ENCODE measurements around the gene NRG2. TPM values are rescaled to one million over a fixed set of nuclear protein-coding genes. Genes with fewer than 3 reads are reported as not detected.

NRG2 gene
- total RNA-seq, 2 experiments from 2014 or later = 0.10 to 0.14 TPM

DNA sequence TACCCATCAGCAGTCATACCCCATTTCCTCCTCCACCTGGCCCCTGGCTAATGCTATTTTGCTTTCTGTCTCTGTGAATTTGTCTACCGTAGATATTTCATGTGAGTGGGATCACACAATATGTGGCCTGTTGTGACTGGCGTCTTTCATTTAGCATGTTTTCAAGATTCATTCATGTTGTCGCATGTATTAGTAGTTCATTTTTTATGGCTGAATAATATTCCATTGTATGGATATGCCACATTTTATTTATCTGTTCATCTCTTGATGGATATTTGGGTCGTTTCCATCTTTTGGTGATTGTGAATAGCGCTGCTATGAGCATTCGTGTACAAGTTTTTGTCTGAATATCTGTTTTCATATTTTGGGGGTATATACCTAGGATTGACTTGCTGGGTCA, 213.6 kb downstream of the NRG2 start:
- no peak overlapping the region for H3K4me3 Mint-ChIP-seq
- no peaks in the 10 kb centered on the region for H3K9me3 Mint-ChIP-seq
- no peaks in the 10 kb centered on the region for H3K36me3 Mint-ChIP-seq
- no peaks in the 10 kb centered on the region for H3K4me1 Mint-ChIP-seq
- DNase-seq = no peak
- H3K27ac Mint-ChIP-seq = no peak overlapping the region
- no peaks in the 10 kb centered on the region for H3K27me3 Mint-ChIP-seq

DNA sequence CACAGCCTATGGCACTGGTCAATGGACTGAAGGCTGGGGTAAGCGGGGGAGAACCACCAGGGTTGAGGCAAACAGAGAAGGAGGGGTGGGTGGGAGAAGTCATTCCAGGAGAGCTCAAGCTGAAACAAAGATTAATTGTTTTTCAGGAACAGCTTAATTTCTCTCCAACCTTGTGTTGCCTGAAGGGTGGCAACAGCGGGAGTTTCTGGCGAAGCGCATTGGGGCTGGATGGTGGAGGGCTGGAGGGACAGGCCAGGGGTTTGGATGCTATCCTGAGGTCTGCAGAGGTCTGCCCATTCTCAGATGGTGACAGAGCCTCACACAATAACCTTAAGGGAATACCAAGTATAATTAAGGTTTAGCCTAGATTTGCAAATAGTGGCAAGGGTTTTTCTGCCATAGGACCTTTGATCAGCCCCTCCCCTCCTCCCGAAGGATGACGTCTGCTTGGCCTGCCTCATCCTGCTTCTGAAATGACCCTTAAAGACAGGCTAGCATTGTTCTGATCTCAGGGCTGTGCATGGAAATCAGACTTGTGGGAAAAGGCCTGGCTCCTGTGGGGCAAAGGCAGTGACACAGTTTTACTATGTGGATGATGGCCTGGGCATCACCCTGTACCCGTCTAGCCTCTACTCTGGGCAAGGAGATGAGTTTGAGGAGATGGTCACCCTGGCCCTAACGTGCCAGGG, 214.7 kb downstream of the NRG2 start:
- no peaks in the 10 kb centered on the region for H3K27me3 Mint-ChIP-seq
- no peak overlapping the region for H3K27ac Mint-ChIP-seq
- no peaks in the 10 kb centered on the region for H3K4me1 Mint-ChIP-seq
- DNase-seq = no peak
- no peaks in the 10 kb centered on the region for H3K36me3 Mint-ChIP-seq
- no peaks in the 10 kb centered on the region for H3K9me3 Mint-ChIP-seq
- no peak overlapping the region for H3K4me3 Mint-ChIP-seq

DNA sequence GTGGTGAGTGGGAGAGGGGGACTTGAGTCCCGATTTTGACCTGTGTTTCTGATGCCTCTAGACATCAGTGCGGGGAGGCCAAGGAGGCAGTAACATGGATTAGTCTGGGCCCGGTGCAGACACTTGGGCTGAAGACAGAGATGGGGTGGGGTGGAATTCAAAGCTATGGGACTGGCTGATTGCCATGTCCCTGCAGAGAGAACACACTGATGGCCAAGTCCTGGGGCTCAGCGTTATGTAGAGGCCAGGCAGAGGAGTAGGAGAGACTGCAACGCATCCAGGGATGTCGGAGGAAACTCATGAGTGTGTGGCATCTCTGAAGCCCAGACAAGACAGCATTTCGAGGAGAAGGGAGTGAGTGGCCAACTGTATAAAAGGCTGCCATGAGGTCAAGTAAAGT, 217.4 kb downstream of the NRG2 start:
- Mint-ChIP-seq H3K4me3 (no peak overlapping the region), H3K36me3 (no peaks in the 10 kb centered on the region), H3K9me3 (no peaks in the 10 kb centered on the region), H3K27me3 (no peaks in the 10 kb centered on the region), H3K4me1 (no peaks in the 10 kb centered on the region), H3K27ac (no peak overlapping the region)
- no peak for DNase-seq

DNA sequence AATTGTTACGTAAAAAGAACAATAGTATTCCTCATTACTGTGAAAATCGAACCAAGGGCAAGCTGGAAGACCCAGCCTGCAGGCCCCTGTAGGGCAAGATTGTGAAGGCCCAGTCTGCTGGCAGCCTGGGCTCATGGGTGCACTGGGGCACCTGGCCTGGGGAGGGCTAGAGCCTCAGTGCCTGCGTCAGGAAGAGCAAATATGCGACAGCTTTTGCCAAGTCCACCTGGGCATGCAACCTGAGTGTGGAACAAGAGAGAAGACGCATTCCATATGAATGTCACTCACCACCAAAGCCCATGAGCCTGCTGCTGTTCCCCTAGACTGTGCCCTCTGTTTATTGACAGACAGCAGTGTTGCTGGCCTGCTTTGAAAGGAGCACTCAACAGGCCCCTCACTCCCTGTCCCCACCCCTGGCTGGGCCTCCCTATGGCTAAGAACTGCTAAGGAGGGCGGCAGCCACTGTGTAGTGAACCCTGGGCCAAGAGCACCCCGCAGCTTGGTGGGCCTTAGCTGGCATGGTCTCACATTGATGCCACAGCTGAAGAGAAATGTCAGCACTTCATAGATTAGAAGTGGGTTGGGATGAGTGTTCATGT, 219.2 kb downstream of the NRG2 start:
- peaks cover 5% of the 10 kb centered on the region for H3K9me3 Mint-ChIP-seq

DNA sequence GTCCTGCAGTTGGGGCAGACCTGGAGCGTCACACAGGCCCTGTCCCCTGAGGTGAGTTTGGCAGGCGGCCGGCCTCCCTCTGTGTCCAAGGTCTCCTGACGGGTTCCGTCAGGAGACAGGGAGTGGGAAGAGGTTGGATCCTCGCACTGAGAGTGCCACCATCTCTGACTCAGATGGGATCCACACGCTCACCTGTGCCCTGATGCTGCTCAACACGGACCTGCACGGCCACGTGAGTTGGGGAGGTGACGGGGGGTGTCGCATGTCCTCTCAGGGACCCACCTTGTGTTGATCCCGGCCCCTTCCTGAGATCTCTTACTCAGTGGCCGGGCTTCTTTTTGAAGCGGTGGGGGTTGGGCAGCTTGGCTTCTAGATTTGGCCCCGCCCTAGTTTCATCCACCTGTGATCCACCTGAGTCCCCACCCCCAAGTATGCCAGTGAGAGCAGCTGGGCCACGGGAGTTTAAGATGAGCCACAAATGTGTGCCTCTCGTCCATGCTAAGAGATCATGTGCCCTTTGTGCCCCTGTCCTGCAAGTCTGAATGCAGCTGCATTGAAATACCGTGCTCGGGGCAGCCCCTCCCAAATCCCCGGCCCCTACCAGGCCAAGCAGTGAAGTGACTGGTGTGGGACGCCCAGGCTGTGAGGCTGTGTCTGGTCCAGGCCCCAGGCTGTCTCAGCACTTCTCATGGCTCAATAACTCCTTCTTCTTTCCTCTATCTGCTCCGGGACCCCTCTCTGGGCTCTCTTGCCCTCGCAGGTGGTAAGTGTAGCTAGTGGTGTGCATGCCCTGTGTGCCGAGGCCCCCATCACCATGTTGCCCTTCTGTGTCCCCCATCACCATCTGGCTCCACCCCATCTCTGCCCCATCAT, 220.3 kb downstream of the NRG2 start:
- peaks cover 6% of the 10 kb centered on the region for H3K9me3 Mint-ChIP-seq
- no peaks in the 10 kb centered on the region for H3K27me3 Mint-ChIP-seq
- DNase-seq = no peak
- peaks cover 1% of the 10 kb centered on the region for H3K36me3 Mint-ChIP-seq
- no peak overlapping the region for H3K4me3 Mint-ChIP-seq
- H3K27ac Mint-ChIP-seq = no peak overlapping the region
- H3K4me1 Mint-ChIP-seq = no peaks in the 10 kb centered on the region

More for the DNA sequence above, 219.2 kb downstream of the NRG2 start:
- no peak overlapping the region for H3K4me3 Mint-ChIP-seq
- no peaks in the 10 kb centered on the region for H3K27me3 Mint-ChIP-seq
- H3K36me3 Mint-ChIP-seq = peaks cover under 1% of the 10 kb centered on the region
- no peaks in the 10 kb centered on the region for H3K4me1 Mint-ChIP-seq
- no peak for DNase-seq
- H3K27ac Mint-ChIP-seq = no peak overlapping the region

DNA sequence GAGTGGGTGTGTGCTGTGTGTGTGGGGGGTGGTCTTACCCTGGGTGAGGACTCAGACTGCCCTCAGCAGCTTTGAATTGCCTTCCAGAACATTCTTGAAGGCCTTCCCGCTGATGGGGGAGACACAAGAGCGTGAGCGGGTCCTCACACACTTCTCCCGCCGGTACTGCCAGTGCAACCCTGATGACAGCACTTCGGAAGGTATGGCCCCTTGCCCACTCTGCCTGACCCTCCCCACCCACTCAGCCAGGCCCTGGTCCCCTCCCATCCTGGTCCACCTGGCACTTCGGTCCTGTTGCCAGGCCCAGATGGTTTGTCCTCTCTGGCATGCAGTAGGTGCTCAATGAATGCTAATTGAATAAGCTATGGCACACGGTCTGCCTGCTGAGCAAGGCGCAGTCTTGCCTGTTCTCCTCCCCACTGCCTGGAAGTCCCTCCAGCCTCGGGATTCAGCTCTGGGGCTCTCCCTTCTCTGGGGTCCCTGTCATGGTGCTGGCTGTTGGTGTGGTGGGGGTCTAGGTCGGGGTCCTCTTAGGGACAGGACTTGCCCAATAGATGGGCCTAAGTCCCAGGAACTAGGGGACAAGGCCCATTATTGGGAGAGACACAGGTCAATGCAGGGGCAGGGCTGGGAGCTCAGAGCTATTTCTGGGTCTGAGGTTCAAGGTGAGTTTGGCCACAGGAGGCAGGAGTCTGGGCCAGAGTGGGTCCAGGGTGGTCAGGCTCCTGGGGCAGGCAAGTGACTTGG, 221.1 kb downstream of the NRG2 start:
- Mint-ChIP-seq H3K4me3 (no peak overlapping the region), H3K27me3 (no peaks in the 10 kb centered on the region), H3K27ac (no peak overlapping the region), H3K36me3 (peaks cover 1% of the 10 kb centered on the region), H3K4me1 (no peaks in the 10 kb centered on the region), H3K9me3 (peaks cover 6% of the 10 kb centered on the region)
- no peak for DNase-seq

DNA sequence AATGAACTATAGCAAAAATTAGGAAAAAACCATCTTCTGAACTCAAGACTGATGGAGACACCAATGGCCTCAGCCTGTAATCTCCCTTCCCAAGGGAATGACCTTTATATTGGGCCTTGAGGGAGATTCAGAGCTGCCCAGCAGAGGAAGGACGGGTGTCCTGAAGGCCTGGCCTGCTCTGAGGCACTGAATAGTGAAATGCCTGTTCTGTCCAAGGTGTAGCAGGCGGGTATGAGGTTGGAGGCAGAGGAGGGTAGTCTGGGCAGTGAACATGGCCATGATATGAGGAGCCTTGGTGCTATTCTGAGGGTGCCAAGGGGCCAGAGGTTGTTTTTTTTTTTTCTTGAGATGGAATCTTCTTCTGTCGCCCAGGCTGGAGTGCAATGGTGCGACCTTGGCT, 222.5 kb downstream of the NRG2 start:
- DNase-seq = no peak
- H3K4me3 Mint-ChIP-seq = no peak overlapping the region
- H3K9me3 Mint-ChIP-seq = peaks cover 6% of the 10 kb centered on the region
- H3K27ac Mint-ChIP-seq = no peak overlapping the region
- peaks cover 1% of the 10 kb centered on the region for H3K36me3 Mint-ChIP-seq
- no peaks in the 10 kb centered on the region for H3K27me3 Mint-ChIP-seq
- no peaks in the 10 kb centered on the region for H3K4me1 Mint-ChIP-seq

DNA sequence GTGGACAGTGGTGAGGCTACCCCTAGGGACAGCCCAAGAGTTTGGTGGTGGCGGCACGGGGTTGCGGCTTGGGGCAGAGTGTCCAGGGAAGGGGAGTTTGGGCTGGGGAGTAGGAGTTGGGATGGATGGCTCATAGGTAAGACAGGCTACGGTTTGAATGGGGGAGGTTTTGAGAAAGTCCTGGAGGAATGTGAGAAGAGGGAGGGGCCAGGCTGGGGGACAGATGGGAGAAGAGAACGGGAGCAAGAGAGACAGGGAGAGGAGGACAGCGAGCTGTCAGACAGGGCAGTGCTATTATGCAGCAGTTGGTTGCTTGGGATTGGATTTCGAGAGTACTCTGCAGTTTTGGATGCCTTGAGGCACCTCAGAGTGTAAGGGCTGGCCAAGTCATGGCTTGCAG, 223.0 kb downstream of the NRG2 start:
- H3K36me3 Mint-ChIP-seq = peaks cover 1% of the 10 kb centered on the region
- no peak for DNase-seq
- no peak overlapping the region for H3K4me3 Mint-ChIP-seq
- H3K27ac Mint-ChIP-seq = no peak overlapping the region
- no peaks in the 10 kb centered on the region for H3K27me3 Mint-ChIP-seq
- H3K9me3 Mint-ChIP-seq = peaks cover 6% of the 10 kb centered on the region
- no peaks in the 10 kb centered on the region for H3K4me1 Mint-ChIP-seq

DNA sequence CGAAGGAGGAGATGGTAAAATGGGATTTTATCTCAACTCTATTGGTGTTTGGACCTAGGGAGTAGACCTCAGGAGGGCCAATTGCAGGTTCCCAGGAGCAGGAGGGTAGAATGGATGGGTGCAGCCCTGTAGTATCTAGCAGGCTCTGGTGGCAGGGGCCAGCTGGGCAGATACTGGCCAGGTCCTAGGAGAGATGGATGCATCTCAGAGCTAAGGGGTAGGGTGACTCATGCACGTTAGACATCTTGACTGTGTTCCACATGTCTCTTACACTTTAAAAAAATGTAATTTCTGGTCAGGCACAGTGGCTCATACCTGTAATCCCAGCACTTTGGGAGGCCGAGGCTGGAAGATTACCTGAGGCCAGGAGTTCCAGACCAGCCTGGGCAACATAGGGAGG, 225.1 kb downstream of the NRG2 start:
- Mint-ChIP-seq H3K27ac (no peak overlapping the region), H3K27me3 (no peaks in the 10 kb centered on the region), H3K9me3 (peaks cover 6% of the 10 kb centered on the region), H3K4me1 (no peaks in the 10 kb centered on the region), H3K4me3 (no peak overlapping the region), H3K36me3 (peaks cover 1% of the 10 kb centered on the region)
- no peak for DNase-seq

DNA sequence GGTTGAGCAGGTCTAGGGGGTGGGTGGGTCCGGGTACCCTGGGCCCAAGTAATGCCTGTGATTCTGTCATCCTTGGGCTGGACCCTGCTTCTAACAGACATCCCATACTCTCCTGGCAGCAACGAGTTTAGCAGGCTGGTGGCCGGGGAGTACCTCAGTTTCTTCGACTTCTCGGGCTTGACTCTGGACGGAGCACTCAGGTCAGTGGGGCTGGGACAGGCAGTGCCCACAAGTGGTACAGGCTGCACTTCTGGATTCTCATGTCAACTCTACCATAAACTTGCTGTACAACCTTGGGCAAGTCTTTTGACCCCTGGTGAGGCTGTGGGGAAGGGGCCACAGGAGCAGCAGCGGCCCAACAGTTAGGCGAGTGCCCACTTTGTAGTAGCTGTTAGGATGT, 225.7 kb downstream of the NRG2 start:
- no peak overlapping the region for H3K27ac Mint-ChIP-seq
- peaks cover 1% of the 10 kb centered on the region for H3K36me3 Mint-ChIP-seq

DNA sequence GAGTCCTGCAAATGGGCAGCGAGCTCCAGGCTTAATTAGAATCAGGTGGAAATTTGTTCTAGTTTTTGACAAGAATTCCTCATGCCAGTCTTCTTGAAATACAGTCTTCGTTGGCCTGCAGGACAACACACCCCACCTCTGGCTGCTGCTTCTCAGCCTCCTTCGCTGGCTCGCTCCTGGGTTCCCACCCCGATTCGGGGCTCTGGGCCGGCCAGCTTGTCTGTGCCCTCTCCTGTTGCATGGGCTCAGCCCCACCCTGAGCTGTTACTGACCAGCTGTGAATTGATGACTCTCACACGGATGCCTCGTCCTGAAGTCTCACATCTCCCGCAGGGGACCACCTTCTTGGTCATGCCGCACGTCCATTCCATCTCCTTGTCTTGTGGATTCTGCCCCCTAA, 226.5 kb downstream of the NRG2 start:
- Mint-ChIP-seq H3K4me1 (no peaks in the 10 kb centered on the region), H3K4me3 (no peak overlapping the region), H3K36me3 (peaks cover 1% of the 10 kb centered on the region), H3K27ac (no peak overlapping the region), H3K27me3 (peaks cover 1% of the 10 kb centered on the region), H3K9me3 (peaks cover 6% of the 10 kb centered on the region)
- no peak for DNase-seq

More for the DNA sequence above, 225.7 kb downstream of the NRG2 start:
- no peak overlapping the region for H3K4me3 Mint-ChIP-seq
- no peak for DNase-seq
- H3K9me3 Mint-ChIP-seq = peaks cover 6% of the 10 kb centered on the region
- no peaks in the 10 kb centered on the region for H3K27me3 Mint-ChIP-seq
- no peaks in the 10 kb centered on the region for H3K4me1 Mint-ChIP-seq

DNA sequence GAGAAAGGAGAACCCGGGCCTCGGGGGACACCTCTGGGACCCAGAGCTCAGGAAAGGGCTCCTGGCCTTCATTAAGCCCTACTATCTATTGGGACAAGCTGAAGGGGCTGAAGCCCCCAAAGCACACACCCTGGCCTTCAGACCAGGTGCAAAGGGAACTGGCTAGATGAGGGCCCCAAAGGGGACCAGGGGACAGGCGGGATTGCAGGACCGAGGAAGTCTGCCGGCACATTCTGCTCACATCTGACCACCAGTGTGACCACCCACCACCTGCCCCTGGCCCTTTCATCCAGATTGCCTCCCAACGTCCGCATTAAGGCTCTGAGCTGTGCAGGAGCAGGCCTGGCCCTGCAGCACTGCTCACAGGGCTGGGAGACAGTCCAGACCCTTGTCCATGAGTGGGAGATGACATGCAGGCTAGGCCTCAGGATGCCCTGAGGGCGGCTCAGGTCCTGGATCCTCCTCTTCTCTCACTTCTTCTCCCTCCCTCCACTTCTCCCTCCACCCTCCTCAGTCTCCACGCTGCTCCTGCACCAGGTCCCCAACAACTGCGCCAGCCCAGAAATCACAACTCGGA, 228.3 kb downstream of the NRG2 start:
- no peak for DNase-seq
- Mint-ChIP-seq H3K4me1 (no peaks in the 10 kb centered on the region), H3K27ac (no peak overlapping the region), H3K4me3 (no peak overlapping the region), H3K36me3 (peaks cover 1% of the 10 kb centered on the region), H3K27me3 (peaks cover 4% of the 10 kb centered on the region), H3K9me3 (peaks cover 6% of the 10 kb centered on the region)

DNA sequence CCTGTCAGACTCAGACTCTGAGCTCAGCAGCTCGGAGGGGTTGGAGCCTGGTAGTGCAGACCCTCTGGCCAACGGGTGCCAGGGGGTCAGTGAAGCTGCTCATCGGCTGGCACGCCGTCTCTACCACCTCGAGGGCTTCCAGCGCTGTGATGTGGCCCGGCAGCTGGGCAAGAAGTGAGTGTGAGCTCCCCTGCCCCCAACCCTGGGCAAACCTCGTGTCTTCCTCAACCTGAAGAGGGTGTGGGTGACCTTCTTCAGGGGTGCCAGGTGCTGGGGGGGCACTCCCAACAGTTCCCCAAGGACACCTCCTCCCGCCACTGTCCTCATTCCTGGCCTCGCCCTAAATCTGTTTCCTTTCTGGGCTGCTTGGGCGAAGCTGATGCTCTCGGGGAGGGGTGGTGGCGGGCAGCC, 228.9 kb downstream of the NRG2 start:
- H3K4me1 Mint-ChIP-seq = no peaks in the 10 kb centered on the region
- H3K27me3 Mint-ChIP-seq = peaks cover 4% of the 10 kb centered on the region
- no peak overlapping the region for H3K4me3 Mint-ChIP-seq
- H3K9me3 Mint-ChIP-seq = peaks cover 3% of the 10 kb centered on the region
- H3K27ac Mint-ChIP-seq = no peak overlapping the region
- H3K36me3 Mint-ChIP-seq = peaks cover 1% of the 10 kb centered on the region
- DNase-seq = no peak

DNA sequence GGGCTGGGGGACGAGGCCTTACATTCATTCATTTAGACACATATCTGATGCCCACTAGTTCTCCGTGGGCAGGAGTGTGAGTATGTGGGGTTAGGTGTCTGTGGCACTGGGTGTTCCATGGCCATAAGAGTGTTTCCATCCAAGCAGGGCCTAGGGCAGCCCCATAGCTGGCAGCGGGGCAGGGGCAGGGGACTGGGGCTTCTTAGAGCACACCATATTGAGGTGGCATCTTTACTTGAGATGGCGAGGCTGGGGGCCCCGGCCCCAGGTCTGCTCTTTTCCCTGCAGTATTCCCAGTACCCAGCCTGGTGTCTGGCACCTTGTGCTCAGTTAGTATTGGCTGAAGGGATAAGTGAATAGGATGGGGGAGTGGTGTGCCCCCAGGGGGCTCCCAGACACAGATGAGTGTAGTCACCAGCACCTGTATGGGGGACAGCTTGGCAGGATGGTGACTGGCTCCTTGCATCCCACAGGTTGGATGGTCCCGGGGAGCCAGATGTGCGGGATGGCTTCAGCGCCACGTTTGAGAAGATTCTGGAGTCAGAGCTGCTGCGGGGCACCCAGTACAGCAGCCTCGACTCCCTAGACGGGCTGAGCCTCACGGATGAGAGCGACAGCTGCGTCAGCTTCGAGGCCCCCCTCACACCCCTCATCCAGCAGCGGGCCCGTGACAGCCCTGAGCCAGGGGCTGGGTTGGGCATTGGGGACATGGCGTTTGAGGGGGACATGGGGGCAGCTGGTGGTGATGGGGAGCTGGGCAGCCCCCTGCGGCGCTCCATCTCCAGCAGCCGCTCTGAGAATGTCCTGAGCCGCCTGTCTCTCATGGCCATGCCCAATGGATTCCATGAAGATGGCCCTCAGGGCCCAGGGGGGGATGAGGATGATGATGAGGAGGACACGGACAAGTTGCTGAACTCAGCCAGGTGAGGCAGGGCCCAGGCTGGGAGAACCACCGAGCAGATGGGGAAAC, 230.0 kb downstream of the NRG2 start:
- no peak overlapping the region for H3K4me3 Mint-ChIP-seq
- H3K4me1 Mint-ChIP-seq = no peaks in the 10 kb centered on the region
- H3K36me3 Mint-ChIP-seq = no peaks in the 10 kb centered on the region
- no peaks in the 10 kb centered on the region for H3K9me3 Mint-ChIP-seq
- H3K27ac Mint-ChIP-seq = no peak overlapping the region
- DNase-seq = no peak
- H3K27me3 Mint-ChIP-seq = peaks cover 4% of the 10 kb centered on the region
